Fibroblast of mammary gland (primary cell): Measurements from ENCODE around the gene STXBP4.
A peak's percentile ranks its signal among the peaks of the same experiment; 100 is the strongest.

Experiments used
- DNase-seq: peaks from one replicate; pipeline ENCODE4 v3.0.0-alpha.2; 2010; ENCODE audit warnings: low read depth
- H3K4me3 ChIP-seq: 2 replicates; pipeline ENCODE4 v1.5.1; 2011; ENCODE audit warnings: low read depth, mild to moderate bottlenecking, low read length, moderate library complexity; ENCODE audit not compliant: control insufficient read depth
- CTCF ChIP-seq: conservative IDR thresholded peaks from 2 replicates; pipeline ENCODE4 v1.5.1; 2011; ENCODE audit warnings: low read depth, low read length, inconsistent platforms; ENCODE audit not compliant: control insufficient read depth, insufficient read depth

STXBP4 gene

GRCh38 chr17:54976316-54976715 is 7.8 kb downstream of the STXBP4 start:
- no peak for DNase-seq
- no peak overlapping the region for H3K4me3 ChIP-seq
- no peak for TF ChIP-seq CTCF

GRCh38 chr17:54977744-54978143 is 9.2 kb downstream of the STXBP4 start:
- DNase-seq, result no peak
- TF ChIP-seq CTCF, result no peak

GRCh38 chr17:54979657-54980056 is 11.1 kb downstream of the STXBP4 start:
- TF ChIP-seq CTCF, result no peak
- H3K4me3 ChIP-seq, result no peak overlapping the region
- no peak for DNase-seq

More at GRCh38 chr17:54977744-54978143, 9.2 kb downstream of the STXBP4 start:
- H3K4me3 ChIP-seq, result no peak overlapping the region

- DNase-seq, result no peak
Measured at GRCh38 chr17:54980375-54980774, 11.8 kb downstream of the STXBP4 start.

GRCh38 chr17:54982399-54982798 is 13.8 kb downstream of the STXBP4 start:
- peak; percentile 76 for DNase-seq
- no peak for TF ChIP-seq CTCF
- no peak overlapping the region for H3K4me3 ChIP-seq

More at GRCh38 chr17:54980375-54980774, 11.8 kb downstream of the STXBP4 start:
- H3K4me3 ChIP-seq, result no peak overlapping the region
- no peak for TF ChIP-seq CTCF

GRCh38 chr17:54983260-54983659 is 14.7 kb downstream of the STXBP4 start:
- no peak overlapping the region for H3K4me3 ChIP-seq
- TF ChIP-seq CTCF, result no peak
- no peak for DNase-seq

- DNase-seq, result peak; percentile 20
Measured at GRCh38 chr17:54985476-54985875, 16.9 kb downstream of the STXBP4 start.

More at GRCh38 chr17:54985476-54985875, 16.9 kb downstream of the STXBP4 start:
- H3K4me3 ChIP-seq, result no peak overlapping the region
- no peak for TF ChIP-seq CTCF
